Measurements from ENCODE around the gene CEP250. TPM values are rescaled to one million over a fixed set of nuclear protein-coding genes. Genes with fewer than 3 reads are reported as not detected.
A peak's percentile ranks its signal among the peaks of the same experiment; 100 is the strongest.

Gene CEP250
- total RNA-seq, 4 donors from 2014 or later: 10.9 to 13.9 (median 12.8) TPM

DNA sequence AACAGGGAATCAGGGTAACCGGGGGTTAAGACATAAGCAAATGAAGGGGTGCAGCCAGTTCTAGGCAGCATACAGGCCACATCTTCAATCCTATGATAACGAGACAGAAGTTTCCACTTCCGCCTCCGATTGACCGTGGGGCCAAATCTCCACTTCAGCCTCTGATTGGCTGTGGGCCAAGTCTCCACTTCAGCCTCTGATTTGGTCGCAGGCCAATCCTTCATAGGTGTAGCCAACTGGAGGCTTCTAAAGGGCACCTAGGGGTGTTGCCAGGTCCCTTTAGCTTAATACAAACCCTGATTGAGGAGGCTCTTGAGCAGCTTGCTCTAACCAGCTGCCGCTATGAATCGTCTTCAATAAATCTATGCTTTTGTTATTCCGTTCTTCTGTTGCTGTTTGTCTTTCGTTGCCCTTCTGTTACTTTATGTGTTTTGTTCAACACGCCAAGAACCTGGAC is 84.4 kb downstream of the CEP250 start:
- in situ Hi-C loops (cut with MboI; ENCODE audit: low sequenced_read_pairs in 4 of 4) (no loop called here), intact Hi-C loops (cut with DNase I; ENCODE audit: low total_unique reads) (loop anchor here (2.0 kb wide), 2 partner anchors 73 to 77 kb away; no protein-coding TSS in a partner anchor)
- Histone ChIP-seq H3K9me3 (no peaks in the 10 kb centered on the region), H3K4me3 (no peak overlapping the region), H3K36me3 (peaks cover 0 to 5% of the 10 kb centered on the region in 2 donors), H3K4me1 (peaks cover 0 to 12% of the 10 kb centered on the region in 2 donors), H3K27ac (no peak overlapping the region), H3K27me3 (no peaks in the 10 kb centered on the region)
- TF ChIP-seq, protein P1, sequence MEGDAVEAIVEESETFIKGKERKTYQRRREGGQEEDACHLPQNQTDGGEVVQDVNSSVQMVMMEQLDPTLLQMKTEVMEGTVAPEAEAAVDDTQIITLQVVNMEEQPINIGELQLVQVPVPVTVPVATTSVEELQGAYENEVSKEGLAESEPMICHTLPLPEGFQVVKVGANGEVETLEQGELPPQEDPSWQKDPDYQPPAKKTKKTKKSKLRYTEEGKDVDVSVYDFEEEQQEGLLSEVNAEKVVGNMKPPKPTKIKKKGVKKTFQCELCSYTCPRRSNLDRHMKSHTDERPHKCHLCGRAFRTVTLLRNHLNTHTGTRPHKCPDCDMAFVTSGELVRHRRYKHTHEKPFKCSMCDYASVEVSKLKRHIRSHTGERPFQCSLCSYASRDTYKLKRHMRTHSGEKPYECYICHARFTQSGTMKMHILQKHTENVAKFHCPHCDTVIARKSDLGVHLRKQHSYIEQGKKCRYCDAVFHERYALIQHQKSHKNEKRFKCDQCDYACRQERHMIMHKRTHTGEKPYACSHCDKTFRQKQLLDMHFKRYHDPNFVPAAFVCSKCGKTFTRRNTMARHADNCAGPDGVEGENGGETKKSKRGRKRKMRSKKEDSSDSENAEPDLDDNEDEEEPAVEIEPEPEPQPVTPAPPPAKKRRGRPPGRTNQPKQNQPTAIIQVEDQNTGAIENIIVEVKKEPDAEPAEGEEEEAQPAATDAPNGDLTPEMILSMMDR (IDR thresholded peaks at IDR 0.05 in 4 of 5, conservative IDR thresholded peaks at IDR 0.05 in 1 of 5): no peak
- TF ChIP-seq POLR2A (IDR thresholded peaks at IDR 0.05): no peak
- DNase-seq (no peak), ATAC-seq (no peak)

DNA sequence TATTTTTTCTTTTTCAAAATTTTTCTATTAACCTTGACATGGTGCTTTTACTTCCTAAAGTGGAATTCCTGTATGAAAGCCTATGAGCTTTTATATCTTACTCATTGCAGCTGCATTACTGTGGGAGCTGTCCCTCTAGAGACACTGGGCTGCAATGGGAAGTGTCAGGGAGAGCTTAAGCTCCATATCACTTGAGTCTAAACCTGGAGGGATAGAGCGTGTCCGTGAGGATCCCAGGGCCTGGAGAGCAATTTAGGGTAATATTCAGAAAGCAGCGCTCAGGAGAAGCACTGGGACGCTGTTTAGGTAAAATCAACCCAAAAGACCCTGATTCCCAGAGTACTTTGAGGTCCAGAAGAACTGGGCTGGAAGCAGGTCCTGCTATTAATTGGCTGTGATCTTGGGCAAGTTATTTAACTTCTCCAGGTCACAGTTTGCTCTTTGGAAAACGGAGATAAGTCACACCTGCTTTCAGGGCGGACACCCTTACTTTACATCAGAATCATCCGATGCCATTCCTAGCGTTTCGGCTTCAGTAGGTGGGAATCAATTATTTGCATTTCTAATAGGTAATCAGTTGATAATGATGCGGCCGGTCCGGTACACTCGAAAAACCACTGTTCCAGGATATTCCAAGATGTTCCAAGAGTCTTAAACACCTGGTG is 85.9 kb downstream of the CEP250 start:
- TF ChIP-seq, protein P1 (IDR thresholded peaks at IDR 0.05 in 4 of 5, conservative IDR thresholded peaks at IDR 0.05 in 1 of 5): no peak
- TF ChIP-seq POLR2A (IDR thresholded peaks at IDR 0.05): no peak
- Histone ChIP-seq H3K4me1 (peaks cover 0 to 12% of the 10 kb centered on the region in 2 donors), H3K27ac (peak overlapping the region in 1 of 4 donors; percentile 71), H3K36me3 (peaks cover 0 to 10% of the 10 kb centered on the region in 2 donors), H3K9me3 (no peaks in the 10 kb centered on the region), H3K27me3 (no peaks in the 10 kb centered on the region), H3K4me3 (peak overlapping the region; percentile 69 to 88 (median 82))
- no peak for DNase-seq
- peak; percentile 3 to 4 for ATAC-seq
- in situ Hi-C loops (cut with MboI; ENCODE audit: low sequenced_read_pairs in 4 of 4): no loop called here
- intact Hi-C loops (cut with DNase I; ENCODE audit: low total_unique reads): loop anchor here (2.0 kb wide), 2 partner anchors 74 to 76 kb away; no protein-coding TSS in a partner anchor

DNA sequence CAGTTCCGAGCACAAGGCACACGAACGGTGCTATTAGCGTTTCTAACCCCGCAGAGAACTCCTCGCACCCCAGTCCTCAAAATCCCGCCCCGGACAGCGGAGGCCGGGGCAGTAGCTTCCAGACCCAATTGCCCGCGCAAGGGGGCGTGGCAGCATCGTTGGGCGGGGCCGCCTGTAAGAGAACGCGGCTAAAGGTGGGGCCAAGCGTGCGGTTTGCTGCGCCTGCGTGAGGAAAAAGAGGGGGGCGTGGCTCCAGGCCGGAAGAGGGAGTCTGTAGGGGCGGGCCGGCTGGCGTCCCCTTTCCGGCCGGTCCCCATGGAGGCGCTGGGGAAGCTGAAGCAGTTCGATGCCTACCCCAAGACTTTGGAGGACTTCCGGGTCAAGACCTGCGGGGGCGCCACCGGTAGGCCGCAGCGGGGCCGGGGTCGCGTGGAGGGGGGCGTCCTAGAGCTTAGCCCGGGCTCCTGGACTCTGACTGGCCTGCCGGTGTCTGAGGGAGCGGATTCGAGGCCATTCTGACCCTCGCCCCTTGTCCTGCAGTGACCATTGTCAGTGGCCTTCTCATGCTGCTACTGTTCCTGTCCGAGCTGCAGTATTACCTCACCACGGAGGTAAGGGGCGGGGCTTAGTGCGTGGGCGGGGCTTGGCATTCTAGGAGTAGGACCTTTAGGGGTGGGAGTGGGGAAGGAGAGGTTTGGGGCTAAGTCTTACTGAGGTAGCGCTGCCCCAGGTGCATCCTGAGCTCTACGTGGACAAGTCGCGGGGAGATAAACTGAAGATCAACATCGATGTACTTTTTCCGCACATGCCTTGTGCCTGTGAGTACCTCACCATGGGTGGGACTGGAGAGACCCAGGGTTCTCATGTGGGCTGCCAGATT is 86.6 kb downstream of the CEP250 start, which contains the start of gene ERGIC3:
Gene ERGIC3 (plus strand): TSS at position 296 of the 880 bp plus-strand sequence. CDS start 20 bp downstream, at position 316.
- intact Hi-C loops (cut with DNase I; ENCODE audit: low total_unique reads) (loop anchor here (2.0 kb wide), 2 partner anchors 75 kb away; no protein-coding TSS in a partner anchor), in situ Hi-C loops (cut with MboI; ENCODE audit: low sequenced_read_pairs in 4 of 4) (no loop called here)
- peak; percentile 94 to 96 for DNase-seq
- no peaks in the 10 kb centered on the region for H3K9me3 ChIP-seq
- H3K4me3 ChIP-seq: peak within 1 kb of the TSS; percentile 69 to 88 (median 82)
- ATAC-seq: peak; percentile 99
- H3K27me3 ChIP-seq: no peaks in the 10 kb centered on the region
- peak within 1 kb of the TSS; percentile 65 to 85 (median 77) for H3K27ac ChIP-seq
- H3K4me1 ChIP-seq: peaks cover 0 to 12% of the 10 kb centered on the region in 2 donors
- peak in 1 of 2 donors; percentile 29 for TF ChIP-seq POLR2A (IDR thresholded peaks at IDR 0.05)
- TF ChIP-seq, protein P1 (IDR thresholded peaks at IDR 0.05 in 4 of 5, conservative IDR thresholded peaks at IDR 0.05 in 1 of 5): peak in 1 of 5 experiments; percentile 26
- H3K36me3 ChIP-seq: peaks cover 0 to 10% of the 10 kb centered on the region in 2 donors

DNA sequence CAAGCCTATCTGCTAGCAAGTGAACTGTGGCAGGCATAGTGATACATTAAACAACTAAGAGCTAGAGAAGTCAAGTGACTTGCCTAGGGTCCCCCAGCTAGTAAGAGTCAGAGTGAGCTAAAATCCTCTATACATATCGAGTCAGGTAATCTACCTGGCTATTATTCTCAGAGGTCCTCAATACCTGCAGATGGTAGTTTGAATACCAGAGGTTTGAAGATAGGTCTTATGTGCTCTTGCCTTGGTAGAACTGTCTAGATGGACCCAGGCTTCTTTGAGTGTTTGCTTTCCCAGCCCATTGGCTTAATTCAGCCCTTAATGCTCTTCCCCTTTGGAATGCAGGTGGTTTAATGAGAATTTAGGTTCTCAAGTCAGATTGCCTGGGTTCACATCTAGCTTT is 87.6 kb downstream of the CEP250 start:
- intact Hi-C loops (cut with DNase I; ENCODE audit: low total_unique reads) (no loop called here), in situ Hi-C loops (cut with MboI; ENCODE audit: low sequenced_read_pairs in 4 of 4) (no loop called here)
- no peaks in the 10 kb centered on the region for H3K9me3 ChIP-seq
- peaks cover 0 to 12% of the 10 kb centered on the region in 2 donors for H3K4me1 ChIP-seq
- H3K4me3 ChIP-seq: peak overlapping the region in 1 of 4 donors; percentile 82
- TF ChIP-seq, protein P1 (IDR thresholded peaks at IDR 0.05 in 4 of 5, conservative IDR thresholded peaks at IDR 0.05 in 1 of 5): no peak
- no peak for TF ChIP-seq POLR2A (IDR thresholded peaks at IDR 0.05)
- H3K27me3 ChIP-seq: no peaks in the 10 kb centered on the region
- no peak overlapping the region for H3K27ac ChIP-seq
- ATAC-seq (no peak), DNase-seq (no peak)
- H3K36me3 ChIP-seq: peaks cover 0 to 18% of the 10 kb centered on the region in 2 donors
